ENCODE measurements around the gene ACSL6.

The ACSL6 gene

DNA sequence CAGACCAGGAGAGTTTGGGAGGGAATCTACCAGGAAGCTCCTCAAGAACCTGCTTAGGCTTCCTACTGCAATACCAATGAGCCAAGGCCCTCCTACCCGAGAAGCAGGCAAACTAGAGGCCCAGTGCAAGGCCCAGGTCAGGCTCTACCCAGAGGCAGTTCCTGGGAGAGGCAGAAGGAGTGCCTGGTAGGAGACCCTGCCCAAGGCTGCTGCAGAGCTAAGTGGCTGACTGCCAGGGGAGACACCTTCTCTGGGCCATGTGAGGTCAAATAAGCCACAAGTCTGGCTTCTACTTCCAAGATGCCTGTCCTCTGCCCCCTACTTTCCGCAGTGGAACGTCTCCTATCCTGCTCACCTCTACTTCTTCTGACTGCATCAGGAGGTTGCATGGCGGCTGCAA lies 17.8 kb downstream of the ACSL6 start:
- Histone ChIP-seq H3K9ac (ENCODE audit: low read depth, low read length) (no peak overlapping the region), H3K4me1 (ENCODE audit: insufficient read depth, low read length) (0 out of 2 replicates have a peak, but pooled peaks cover 6% of the 10 kb centered on the region), H3K9me3 (ENCODE audit: control insufficient read depth, insufficient read depth, low read length) (no peaks in the 10 kb centered on the region), H3K36me3 (ENCODE audit: insufficient read depth, low read length) (no peaks in the 10 kb centered on the region)

DNA sequence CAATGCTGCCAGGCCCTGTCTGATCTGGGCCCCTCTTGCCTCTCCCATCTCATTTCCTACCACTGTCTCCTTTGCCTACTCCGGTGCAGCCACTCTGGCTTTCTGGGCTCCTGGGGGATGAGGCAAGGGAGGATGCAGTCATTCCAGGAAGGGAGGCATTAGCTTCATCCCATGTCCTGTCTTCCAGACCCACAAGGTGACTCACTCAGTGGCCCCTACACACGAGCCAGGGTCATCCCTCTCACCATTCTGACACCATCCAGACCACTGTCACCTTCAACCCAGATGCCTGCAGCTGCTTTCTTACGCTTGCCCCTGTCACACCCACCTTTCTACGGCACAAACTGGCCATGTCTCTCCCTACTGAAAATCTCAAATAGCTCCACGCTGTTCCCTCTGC lies 19.1 kb downstream of the ACSL6 start:
- Histone ChIP-seq H3K4me1 (ENCODE audit: insufficient read depth, low read length) (0 out of 2 replicates have a peak, but pooled peaks cover 6% of the 10 kb centered on the region), H3K9me3 (ENCODE audit: control insufficient read depth, insufficient read depth, low read length) (no peaks in the 10 kb centered on the region), H3K36me3 (ENCODE audit: insufficient read depth, low read length) (no peaks in the 10 kb centered on the region), H3K9ac (ENCODE audit: low read depth, low read length) (no peak overlapping the region)

DNA sequence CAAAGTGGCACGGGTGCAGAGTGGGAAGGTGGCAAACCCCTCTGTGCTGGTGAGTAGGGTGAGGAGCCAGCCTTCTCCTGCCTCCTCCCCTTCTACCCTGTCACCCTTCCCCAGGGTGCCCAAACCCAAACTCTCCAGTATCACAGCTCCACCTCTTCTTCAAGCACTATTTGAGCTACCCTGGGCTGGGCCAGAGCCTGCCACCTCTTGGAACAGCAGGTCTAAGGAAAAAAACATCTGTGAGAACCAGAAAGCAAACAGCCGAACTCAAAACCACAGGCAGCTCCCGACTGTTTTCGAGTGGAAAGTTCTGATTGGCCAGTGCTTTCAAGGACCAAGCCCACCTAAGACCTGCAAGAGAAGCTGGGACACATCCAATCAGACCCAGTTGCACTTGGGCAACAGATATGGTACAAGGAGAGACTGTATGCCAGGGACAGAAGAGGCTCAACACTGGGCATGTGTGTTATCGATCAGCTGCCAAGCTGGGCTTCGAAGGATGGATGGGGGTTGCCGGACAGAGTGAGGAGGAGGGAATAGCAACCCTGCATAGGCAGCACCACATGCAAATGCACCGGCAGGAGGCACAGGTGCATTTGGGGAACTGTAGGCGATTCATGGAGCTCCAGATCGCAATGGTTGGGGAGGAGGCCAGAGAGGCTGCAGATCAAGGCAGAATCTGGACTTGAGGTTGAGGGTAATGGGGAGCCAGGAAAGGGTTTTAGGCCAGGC lies 19.7 kb downstream of the ACSL6 start:
- H3K9me3 ChIP-seq (ENCODE audit: control insufficient read depth, insufficient read depth, low read length), result no peaks in the 10 kb centered on the region
- no peak overlapping the region for H3K9ac ChIP-seq (ENCODE audit: low read depth, low read length)
- 0 out of 2 replicates have a peak, but pooled peaks cover 6% of the 10 kb centered on the region for H3K4me1 ChIP-seq (ENCODE audit: insufficient read depth, low read length)
- H3K36me3 ChIP-seq (ENCODE audit: insufficient read depth, low read length), result no peaks in the 10 kb centered on the region

DNA sequence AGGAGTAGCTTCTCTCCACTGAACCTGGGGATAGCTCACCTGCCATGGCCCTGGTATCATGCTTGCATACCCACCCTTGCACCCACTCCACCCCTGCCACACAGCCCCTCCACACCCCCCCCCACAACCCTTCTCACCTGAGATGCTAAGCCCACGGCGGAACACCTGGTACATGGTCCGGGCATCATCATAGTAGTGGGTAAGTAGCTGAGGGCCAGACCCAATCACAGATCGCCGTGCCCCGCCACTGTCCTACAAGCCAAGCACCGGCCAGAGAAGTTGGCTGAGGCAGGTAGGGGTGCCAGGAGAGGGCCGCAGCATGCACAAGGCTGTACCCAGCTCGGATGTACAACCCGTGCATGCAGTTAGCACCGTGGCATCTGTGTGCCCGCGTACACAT lies 20.7 kb downstream of the ACSL6 start:
- Histone ChIP-seq H3K36me3 (ENCODE audit: insufficient read depth, low read length) (no peaks in the 10 kb centered on the region), H3K9ac (ENCODE audit: low read depth, low read length) (no peak overlapping the region), H3K4me1 (ENCODE audit: insufficient read depth, low read length) (0 out of 2 replicates have a peak, but pooled peaks cover 6% of the 10 kb centered on the region), H3K9me3 (ENCODE audit: control insufficient read depth, insufficient read depth, low read length) (no peaks in the 10 kb centered on the region)

DNA sequence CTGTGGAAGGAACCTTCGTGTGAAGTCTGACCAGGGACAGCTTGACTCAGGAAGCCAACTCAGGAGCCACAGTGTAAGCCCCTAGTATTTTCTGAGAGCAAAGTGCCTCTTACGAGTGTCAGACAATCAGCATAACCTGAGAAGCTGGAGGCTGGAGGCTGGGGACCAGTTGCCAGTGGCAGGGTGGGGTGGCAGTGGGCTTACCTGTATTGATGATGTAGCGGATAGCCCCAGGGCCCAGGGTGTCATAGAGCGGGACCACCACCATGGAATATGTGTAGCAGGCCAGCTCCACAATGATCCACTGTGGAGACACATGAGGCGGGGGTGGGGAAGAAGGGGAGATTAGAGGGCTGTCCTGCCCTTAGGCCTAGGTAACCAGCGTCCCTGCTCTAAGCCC lies 22.9 kb downstream of the ACSL6 start:
- no peaks in the 10 kb centered on the region for H3K4me1 ChIP-seq (ENCODE audit: insufficient read depth, low read length)
- H3K9ac ChIP-seq (ENCODE audit: low read depth, low read length), result no peak overlapping the region
- no peaks in the 10 kb centered on the region for H3K9me3 ChIP-seq (ENCODE audit: control insufficient read depth, insufficient read depth, low read length)
- no peaks in the 10 kb centered on the region for H3K36me3 ChIP-seq (ENCODE audit: insufficient read depth, low read length)

DNA sequence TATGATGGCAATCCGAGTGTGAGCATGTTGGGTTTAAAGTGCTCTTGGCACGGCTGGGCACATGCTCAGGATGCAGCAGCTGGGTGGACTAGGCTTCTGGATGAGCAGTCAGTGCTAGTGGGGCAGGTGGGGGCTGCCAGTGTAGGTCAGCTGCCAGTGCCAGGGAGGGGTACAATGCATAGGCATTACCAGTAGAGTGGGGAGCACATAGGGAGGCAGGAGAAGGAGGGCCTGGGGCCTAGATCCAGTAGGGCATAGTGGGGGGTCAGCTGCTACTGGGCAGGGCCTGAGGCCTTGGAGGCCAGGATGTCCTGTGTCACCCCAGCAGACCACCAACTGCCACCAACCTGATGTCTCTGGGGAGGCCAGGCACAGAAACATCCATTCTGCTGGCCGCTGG lies 24.2 kb downstream of the ACSL6 start:
- no peak overlapping the region for H3K9ac ChIP-seq (ENCODE audit: low read depth, low read length)
- no peaks in the 10 kb centered on the region for H3K36me3 ChIP-seq (ENCODE audit: insufficient read depth, low read length)
- no peaks in the 10 kb centered on the region for H3K4me1 ChIP-seq (ENCODE audit: insufficient read depth, low read length)
- H3K9me3 ChIP-seq (ENCODE audit: control insufficient read depth, insufficient read depth, low read length), result no peaks in the 10 kb centered on the region

DNA sequence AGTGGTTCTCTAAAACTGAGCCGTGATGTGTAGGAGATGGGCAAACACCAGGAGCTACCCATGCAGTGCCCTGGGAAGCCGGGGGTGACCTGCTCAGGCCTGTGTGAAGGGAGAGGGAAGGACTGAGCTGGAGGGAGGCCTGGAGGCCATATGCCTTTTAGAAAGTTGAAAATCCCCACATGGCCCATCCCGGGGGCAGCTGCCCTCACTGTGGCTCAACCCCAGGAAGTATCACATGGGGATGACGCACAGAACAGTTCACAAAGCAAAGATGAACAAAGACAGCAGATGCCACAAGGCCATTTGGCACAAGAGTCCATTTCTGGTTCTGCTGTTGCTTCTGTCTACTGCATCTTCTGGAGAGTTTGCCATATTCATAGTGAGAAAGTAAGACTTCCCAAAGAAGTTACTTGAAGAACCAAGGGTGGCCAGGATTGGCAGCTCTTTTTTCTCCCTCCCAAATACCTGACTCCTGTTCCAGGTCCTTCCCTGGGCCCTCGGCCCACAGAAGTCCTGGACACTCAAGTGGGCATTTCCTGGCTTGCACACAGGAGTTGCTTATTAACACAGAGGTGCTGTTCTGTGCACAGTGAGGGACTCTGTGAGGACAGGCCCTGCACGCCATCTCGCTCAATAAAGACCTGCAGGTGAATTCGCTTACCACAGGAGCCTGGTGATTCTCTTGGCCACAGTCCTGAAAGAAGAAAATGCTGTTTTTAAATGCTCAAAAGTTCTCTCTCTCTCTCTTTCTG lies 25.1 kb downstream of the ACSL6 start:
- no peaks in the 10 kb centered on the region for H3K9me3 ChIP-seq (ENCODE audit: control insufficient read depth, insufficient read depth, low read length)
- no peaks in the 10 kb centered on the region for H3K4me1 ChIP-seq (ENCODE audit: insufficient read depth, low read length)
- H3K9ac ChIP-seq (ENCODE audit: low read depth, low read length), result no peak overlapping the region
- H3K36me3 ChIP-seq (ENCODE audit: insufficient read depth, low read length), result no peaks in the 10 kb centered on the region

DNA sequence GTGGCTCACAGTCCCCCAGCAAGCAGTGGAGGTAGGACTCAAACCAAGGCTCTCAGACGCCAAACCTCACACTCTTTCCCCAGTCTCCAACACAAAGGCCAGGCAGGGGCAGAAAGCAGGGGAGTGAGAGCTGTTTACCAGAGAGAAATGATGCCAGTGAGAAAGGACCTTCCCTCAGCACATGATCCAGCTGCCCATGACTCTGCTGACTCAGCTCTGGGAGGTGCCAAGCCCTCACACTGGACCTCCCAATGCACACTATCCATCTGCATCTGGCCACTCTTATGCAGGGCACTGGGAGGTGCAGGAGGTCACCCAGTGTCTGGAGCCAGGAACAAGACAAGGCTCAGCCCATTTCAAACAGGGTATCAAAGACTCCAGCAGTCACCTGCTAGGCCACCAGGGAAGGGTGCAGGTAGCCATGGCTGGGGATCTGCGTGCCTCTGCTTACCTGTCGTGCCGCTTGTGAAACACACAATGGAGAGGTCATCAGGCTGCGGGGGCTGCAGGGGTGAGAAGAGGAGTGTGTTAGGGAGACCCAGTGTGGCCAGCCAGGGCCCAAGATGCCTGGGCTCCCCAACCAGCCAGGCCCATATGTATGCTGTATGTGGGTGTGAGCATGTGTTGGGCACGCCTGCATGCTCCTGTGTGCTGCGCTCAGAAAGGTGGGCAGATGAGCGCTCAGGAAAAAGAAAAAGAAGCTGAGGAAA lies 26.3 kb downstream of the ACSL6 start:
- H3K9me3 ChIP-seq (ENCODE audit: control insufficient read depth, insufficient read depth, low read length), result no peaks in the 10 kb centered on the region

DNA sequence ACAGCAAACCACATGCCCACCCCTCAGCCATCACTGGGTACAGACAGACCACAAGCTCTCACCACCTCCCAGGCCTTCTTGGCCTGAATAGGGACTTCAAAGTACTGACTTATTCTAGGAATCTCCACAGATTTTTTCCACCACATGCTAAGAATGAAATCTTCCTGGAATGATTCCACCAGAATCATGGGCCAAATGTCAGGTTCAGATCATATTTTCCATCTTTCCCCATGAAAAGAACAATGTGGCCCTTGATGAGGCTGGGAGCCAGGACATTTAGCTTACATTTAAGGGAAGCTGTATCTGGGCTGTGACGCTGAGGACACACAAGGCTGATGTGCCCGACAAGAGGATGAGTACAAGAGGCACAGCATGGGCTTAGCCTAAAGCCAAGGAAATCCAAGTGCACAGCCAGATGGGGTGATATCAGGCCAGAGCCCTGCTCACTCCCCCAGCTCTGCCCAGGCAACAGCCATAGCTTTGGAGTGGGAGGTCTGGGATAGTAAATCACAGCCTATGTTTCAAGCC lies 28.1 kb downstream of the ACSL6 start:
- H3K36me3 ChIP-seq (ENCODE audit: insufficient read depth, low read length), result no peaks in the 10 kb centered on the region
- H3K9me3 ChIP-seq (ENCODE audit: control insufficient read depth, insufficient read depth, low read length), result no peaks in the 10 kb centered on the region
- no peak overlapping the region for H3K9ac ChIP-seq (ENCODE audit: low read depth, low read length)
- no peaks in the 10 kb centered on the region for H3K4me1 ChIP-seq (ENCODE audit: insufficient read depth, low read length)

More for the DNA sequence above, 26.3 kb downstream of the ACSL6 start:
- Histone ChIP-seq H3K4me1 (ENCODE audit: insufficient read depth, low read length) (no peaks in the 10 kb centered on the region), H3K9ac (ENCODE audit: low read depth, low read length) (no peak overlapping the region), H3K36me3 (ENCODE audit: insufficient read depth, low read length) (no peaks in the 10 kb centered on the region)

DNA sequence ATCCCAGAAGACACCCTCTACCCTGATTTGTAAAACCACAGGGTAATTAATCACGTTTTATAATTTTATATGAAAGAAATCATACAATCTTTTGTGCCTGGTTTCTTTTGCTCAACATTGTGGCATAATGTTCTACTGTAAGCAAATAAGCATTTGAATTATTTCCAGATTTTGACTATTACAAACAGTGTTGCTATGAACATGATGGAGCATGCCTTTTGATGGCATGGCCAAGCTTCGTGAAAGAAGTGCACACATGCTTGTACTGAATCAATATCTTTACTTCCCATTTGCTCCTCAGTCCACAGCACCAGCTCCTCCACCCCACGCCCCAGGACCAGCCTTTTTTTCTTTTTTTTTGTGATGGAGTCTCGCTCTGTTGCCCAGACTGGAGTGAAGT lies 29.9 kb downstream of the ACSL6 start:
- no peaks in the 10 kb centered on the region for H3K36me3 ChIP-seq (ENCODE audit: insufficient read depth, low read length)
- H3K4me1 ChIP-seq (ENCODE audit: insufficient read depth, low read length), result no peaks in the 10 kb centered on the region
- H3K9me3 ChIP-seq (ENCODE audit: control insufficient read depth, insufficient read depth, low read length), result no peaks in the 10 kb centered on the region
- no peak overlapping the region for H3K9ac ChIP-seq (ENCODE audit: low read depth, low read length)

DNA sequence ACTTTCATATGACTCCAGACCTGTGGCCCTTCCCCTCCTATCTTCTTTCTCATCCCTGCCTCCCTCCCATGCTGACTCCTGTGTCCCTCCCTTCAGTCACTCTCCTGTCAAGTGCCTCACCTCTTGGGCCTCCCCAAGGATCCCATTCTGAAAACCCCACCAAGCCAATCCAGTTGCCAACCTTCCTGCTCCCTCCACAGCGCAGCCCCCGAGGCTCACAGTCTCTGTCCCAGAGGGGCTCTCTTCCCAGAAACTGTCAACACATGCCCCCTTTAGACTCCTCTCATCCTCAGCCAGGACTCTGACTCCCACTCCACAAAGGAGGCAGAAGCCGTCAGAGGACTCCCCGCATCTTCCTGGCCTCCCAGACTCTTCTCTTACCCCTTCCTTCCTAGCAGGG lies 30.8 kb downstream of the ACSL6 start:
- no peaks in the 10 kb centered on the region for H3K9me3 ChIP-seq (ENCODE audit: control insufficient read depth, insufficient read depth, low read length)
- H3K4me1 ChIP-seq (ENCODE audit: insufficient read depth, low read length), result peaks cover 3% of the 10 kb centered on the region
- no peak overlapping the region for H3K9ac ChIP-seq (ENCODE audit: low read depth, low read length)
- no peaks in the 10 kb centered on the region for H3K36me3 ChIP-seq (ENCODE audit: insufficient read depth, low read length)

DNA sequence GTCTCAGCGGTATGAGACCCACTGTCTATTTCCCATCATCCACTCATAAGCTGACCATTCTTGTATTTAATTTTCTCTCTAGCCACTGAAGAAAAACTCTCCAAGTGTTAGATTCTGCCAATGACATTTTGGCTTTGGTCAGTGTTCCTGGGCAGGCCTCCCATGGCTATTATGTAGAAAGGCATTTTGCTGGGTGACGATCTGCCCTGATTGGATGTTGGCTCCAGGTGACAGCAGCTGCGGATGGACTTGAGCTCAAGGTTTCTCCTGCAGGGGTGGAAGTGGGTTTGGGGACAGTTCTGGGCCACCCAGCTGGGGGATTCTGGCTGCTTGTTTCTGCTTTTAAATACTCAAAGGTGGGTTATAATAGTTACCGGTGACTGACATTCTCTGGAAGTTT lies 31.6 kb downstream of the ACSL6 start:
- H3K4me1 ChIP-seq (ENCODE audit: insufficient read depth, low read length), result peaks cover 8% of the 10 kb centered on the region
- no peaks in the 10 kb centered on the region for H3K9me3 ChIP-seq (ENCODE audit: control insufficient read depth, insufficient read depth, low read length)
- H3K9ac ChIP-seq (ENCODE audit: low read depth, low read length), result no peak overlapping the region
- no peaks in the 10 kb centered on the region for H3K36me3 ChIP-seq (ENCODE audit: insufficient read depth, low read length)

DNA sequence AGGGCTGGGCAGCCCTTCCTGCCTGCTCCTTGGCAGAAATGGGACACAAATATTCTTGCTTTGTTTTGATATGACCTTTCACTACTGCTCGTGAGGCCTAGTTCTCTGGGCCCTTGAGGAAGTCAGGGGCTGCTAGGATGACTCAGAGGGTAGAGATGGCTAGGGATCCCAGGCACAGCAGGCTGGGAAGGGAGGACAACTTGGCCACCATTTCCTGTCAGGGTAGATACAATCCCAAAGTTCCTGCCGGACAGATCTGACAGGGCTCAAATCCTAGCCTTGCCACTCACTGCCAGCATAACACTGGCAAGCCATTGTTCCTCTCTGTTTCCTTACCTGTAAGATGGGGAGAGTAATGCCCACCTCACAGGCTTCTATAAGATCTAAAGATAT lies 34.2 kb downstream of the ACSL6 start:
- peaks cover 8% of the 10 kb centered on the region for H3K4me1 ChIP-seq (ENCODE audit: insufficient read depth, low read length)
- no peaks in the 10 kb centered on the region for H3K9me3 ChIP-seq (ENCODE audit: control insufficient read depth, insufficient read depth, low read length)
- no peak overlapping the region for H3K9ac ChIP-seq (ENCODE audit: low read depth, low read length)
- no peaks in the 10 kb centered on the region for H3K36me3 ChIP-seq (ENCODE audit: insufficient read depth, low read length)

DNA sequence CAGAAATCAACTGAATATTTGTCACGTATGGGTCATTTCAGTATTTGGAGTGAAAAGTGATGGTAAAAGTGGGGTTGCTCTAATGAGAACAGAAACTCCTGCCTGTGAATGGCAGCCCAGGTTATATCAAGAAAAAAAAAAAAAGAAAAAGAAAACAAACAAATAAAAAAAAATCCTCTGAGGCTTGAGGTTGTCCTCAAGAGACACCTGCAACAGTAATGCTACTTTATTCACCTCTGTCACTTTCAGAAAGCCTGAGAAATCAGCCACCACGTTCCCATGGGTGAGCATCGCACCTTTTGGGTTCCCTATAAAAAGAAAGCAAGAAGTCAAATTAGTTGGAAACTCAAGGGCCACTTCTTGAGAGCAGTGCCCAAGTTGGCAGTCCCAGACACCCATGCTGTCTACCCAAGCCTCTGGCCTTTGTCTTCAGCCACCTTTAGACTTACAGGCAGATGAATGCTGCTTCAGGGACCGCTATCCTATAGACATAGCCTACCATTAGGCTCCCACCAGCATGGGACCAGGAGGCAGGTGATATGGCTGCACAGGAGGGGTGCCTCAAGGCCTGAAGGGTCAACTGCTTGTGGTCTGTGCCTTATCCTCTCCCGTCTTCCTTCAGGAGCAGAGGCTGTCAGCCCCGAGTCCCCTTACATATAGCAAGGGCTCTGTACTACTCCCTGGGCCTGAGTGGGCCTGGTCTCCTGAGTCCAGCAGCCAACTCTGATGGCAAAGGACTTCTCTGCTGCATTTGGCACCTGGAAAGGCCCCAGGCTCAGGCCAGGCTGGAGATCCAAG lies 34.8 kb downstream of the ACSL6 start:
- Histone ChIP-seq H3K4me1 (ENCODE audit: insufficient read depth, low read length) (peaks cover 8% of the 10 kb centered on the region), H3K9me3 (ENCODE audit: control insufficient read depth, insufficient read depth, low read length) (no peaks in the 10 kb centered on the region), H3K36me3 (ENCODE audit: insufficient read depth, low read length) (no peaks in the 10 kb centered on the region), H3K9ac (ENCODE audit: low read depth, low read length) (no peak overlapping the region)
